CD8-positive, alpha-beta memory T cell (primary cell): Measurements from ENCODE around the gene IGF1. TPM values are rescaled to one million over a fixed set of nuclear protein-coding genes. Genes with fewer than 3 reads are reported as not detected.
A peak's percentile ranks its signal among the peaks of the same experiment; 100 is the strongest.

Experiments
- CTCF ChIA-PET: fragments of 350-600 bp; sonication (Branson Sonifier 250); formaldehyde crosslinking; loops from one replicate; lab custom pipeline; 2021; ENCODE audit warnings: antibody characterized with exemption; lab: Charles Lee
- POLR2A ChIA-PET: fragments of 350-600 bp; sonication (Branson Sonifier 250); formaldehyde crosslinking; loops from one replicate; lab custom pipeline; 2021; ENCODE audit warnings: antibody characterized with exemption; lab: Charles Lee
- DNase-seq, 5 donors: peaks; one replicate each; pipeline versions ENCODE4 v3.0.0 to v3.0.0-alpha.2; 2020 to 2022; ENCODE audit warnings: mixed read lengths in 1 of 5
- H3K27ac ChIP-seq: one replicate; pipeline ENCODE4 v1.7.0; 2013; ENCODE audit warnings: low read depth, mild to moderate bottlenecking, low read length, moderate library complexity
- H3K27me3 ChIP-seq: 2 replicates; pipeline ENCODE4 v1.7.0; 2013; ENCODE audit warnings: low read length, mild to moderate bottlenecking; ENCODE audit not compliant: insufficient read depth, poor library complexity, severe bottlenecking
- H3K36me3 ChIP-seq: 2 replicates; pipeline ENCODE4 v1.7.0; 2013; ENCODE audit warnings: mild to moderate bottlenecking, low read length, moderate library complexity; ENCODE audit not compliant: insufficient read depth
- H3K4me1 ChIP-seq: 2 replicates; pipeline ENCODE4 v1.7.0; 2013; ENCODE audit warnings: mild to moderate bottlenecking, low read length, moderate library complexity; ENCODE audit not compliant: insufficient read depth
- H3K4me3 ChIP-seq: 2 replicates; pipeline ENCODE4 v1.7.0; 2013; ENCODE audit warnings: mild to moderate bottlenecking, low read length
- H3K9me3 ChIP-seq: 2 replicates; pipeline ENCODE4 v1.7.0; 2013; ENCODE audit warnings: mild to moderate bottlenecking, low read length
- H3K27ac Mint-ChIP-seq, 8 donors: one replicate each; pipeline ENCODE4 v1.8.0; 2020 to 2021; ENCODE audit warnings: mixed read lengths in 8 of 8, mild to moderate bottlenecking in 6 of 8, inconsistent platforms in 3 of 8, moderate library complexity in 3 of 8
- H3K27me3 Mint-ChIP-seq, 2 donors: one replicate each; pipeline ENCODE4 v1.8.0; 2020 to 2021; ENCODE audit warnings: mixed read lengths in 2 of 2, mild to moderate bottlenecking in 1 of 2, moderate library complexity in 1 of 2
- H3K36me3 Mint-ChIP-seq, 3 donors: one replicate each; pipeline ENCODE4 v1.8.0; 2020 to 2021; ENCODE audit warnings: mixed read lengths in 3 of 3, inconsistent platforms in 1 of 3, mild to moderate bottlenecking in 1 of 3
- H3K4me1 Mint-ChIP-seq, 3 donors: one replicate each; pipeline ENCODE4 v1.8.0; 2020 to 2021; ENCODE audit warnings: mixed read lengths in 3 of 3, inconsistent platforms in 1 of 3, mild to moderate bottlenecking in 1 of 3
- H3K4me3 Mint-ChIP-seq, 7 donors: one replicate each; pipeline ENCODE4 v1.8.0; 2020 to 2021; ENCODE audit warnings: mixed read lengths in 7 of 7, mild to moderate bottlenecking in 6 of 7, moderate library complexity in 4 of 7, inconsistent platforms in 2 of 7
- H3K9me3 Mint-ChIP-seq, 5 donors: one replicate each; pipeline ENCODE4 v1.8.0; 2020 to 2022; ENCODE audit warnings: mixed read lengths in 5 of 5, mild to moderate bottlenecking in 3 of 5, moderate library complexity in 2 of 5, inconsistent platforms in 1 of 5
- polyA plus RNA-seq: library from polyadenylated mRNA; unstranded; fragments of 300-500 nt; fragmentation: Illumina TruSeq; gene quantifications from one replicate; pipeline ENCODE4 v1.2.3, GENCODE V29; 2021
- total RNA-seq, 2 experiments: library from RNA; stranded (reverse); gene quantifications; one replicate each; pipeline ENCODE4 v1.2.3, GENCODE V29; 2021

Gene IGF1
- total and polyA plus RNA-seq, 3 experiments from 2014 or later, result 0.28 to 1.4 TPM; not detected in 1

DNA sequence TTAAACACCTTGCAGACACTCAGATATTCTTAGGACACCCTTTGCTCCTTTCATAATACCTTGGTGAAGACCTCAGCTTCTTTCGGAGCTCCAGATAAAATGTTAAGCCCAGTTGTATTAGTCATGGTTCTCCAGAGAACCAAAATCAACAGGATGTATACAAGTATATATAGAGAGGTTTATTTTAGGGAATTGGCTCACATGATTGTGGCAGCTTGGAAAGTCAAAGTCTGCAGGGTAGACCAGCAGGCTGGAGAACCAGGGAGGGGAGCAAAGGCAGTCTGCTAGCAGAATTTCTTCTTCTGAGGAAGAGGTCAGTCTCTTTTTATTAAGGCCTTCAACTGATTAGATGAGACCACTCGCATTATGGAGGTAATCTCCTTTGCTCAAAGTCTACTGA is 6.9 kb upstream of the IGF1 start:
- peaks cover 0 to 3% (median 0%) of the 10 kb centered on the region in 5 donors for H3K9me3 Mint-ChIP-seq
- CTCF ChIA-PET, result interaction anchor here (1.1 kb wide), 1 partner anchor 9 kb away, joined by 3 read pairs; no protein-coding TSS in a partner anchor

DNA sequence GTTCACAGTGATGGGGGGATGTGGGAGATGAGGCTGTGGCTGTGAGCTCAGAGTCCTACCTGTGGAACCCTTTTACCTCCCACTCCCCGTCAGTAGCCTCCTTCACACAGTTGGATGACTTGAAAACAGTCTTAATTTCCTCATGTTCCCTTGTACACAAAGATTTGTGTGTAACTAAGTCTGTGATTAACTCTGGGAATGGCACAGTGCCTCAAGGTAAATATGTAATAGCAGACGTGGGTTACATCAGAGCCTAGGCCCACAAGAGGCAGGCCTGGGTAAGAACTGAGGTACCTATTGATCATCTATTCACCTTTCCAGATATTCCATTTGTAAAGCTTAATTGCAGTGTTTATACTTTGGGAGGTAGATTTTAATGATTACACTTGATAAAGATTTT is 5.8 kb upstream of the IGF1 start:
- POLR2A ChIA-PET, result no interaction called here

More for the DNA sequence above, 6.9 kb upstream of the IGF1 start:
- Histone ChIP-seq H3K27ac (no peak overlapping the region), H3K4me3 (no peak overlapping the region), H3K27me3 (no peaks in the 10 kb centered on the region), H3K36me3 (no peaks in the 10 kb centered on the region), H3K4me1 (no peaks in the 10 kb centered on the region), H3K9me3 (no peaks in the 10 kb centered on the region)
- POLR2A ChIA-PET, result no interaction called here
- DNase-seq, result no peak
- H3K27ac Mint-ChIP-seq, result no peak overlapping the region
- no peaks in the 10 kb centered on the region for H3K36me3 Mint-ChIP-seq
- no peak overlapping the region for H3K4me3 Mint-ChIP-seq
- peaks cover 0 to 2% of the 10 kb centered on the region in 2 donors for H3K27me3 Mint-ChIP-seq
- H3K4me1 Mint-ChIP-seq, result peaks cover 1 to 15% (median 13%) of the 10 kb centered on the region in 3 donors

DNA sequence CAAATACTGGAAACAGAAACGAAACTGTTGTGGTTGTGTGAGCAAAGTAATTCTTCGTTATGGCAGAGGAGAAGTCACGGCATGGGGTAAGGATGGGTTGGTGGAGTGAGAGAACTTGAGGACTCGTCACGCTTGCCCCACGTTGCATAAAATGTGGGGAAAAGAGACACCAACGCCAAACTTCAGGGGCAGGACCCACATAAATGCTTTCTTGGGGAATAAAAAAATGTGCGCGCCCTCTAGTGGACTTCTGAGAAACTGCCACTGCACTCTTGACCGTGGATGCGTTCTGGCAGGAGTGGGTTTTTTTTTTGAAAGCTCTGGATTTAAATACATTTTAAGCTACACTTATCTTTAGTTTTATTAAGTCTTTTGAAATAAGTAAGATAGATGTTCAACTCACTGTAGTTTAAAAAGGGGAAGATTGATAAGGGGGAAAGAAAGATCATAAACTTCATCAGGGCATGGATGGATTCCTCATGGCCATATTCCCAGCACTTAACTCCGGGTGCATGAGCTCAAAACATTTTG is 4.1 kb upstream of the IGF1 start:
- H3K27ac ChIP-seq, result no peak overlapping the region
- peak; percentile 4 to 55 (median 29) for DNase-seq
- no peaks in the 10 kb centered on the region for H3K36me3 ChIP-seq
- H3K9me3 Mint-ChIP-seq, result no peaks in the 10 kb centered on the region
- H3K27me3 ChIP-seq, result no peaks in the 10 kb centered on the region
- H3K4me1 ChIP-seq, result peaks cover 13% of the 10 kb centered on the region
- ChIA-PET POLR2A (no interaction called here), CTCF (interaction anchor here (0.7 to 1.8 kb wide), 18 partner anchors 9 to 572 kb away, joined by 3 to 7 read pairs (median 4); no protein-coding TSS in a partner anchor)
- H3K4me3 Mint-ChIP-seq, result peak overlapping the region in 6 of 7 donors; percentile 69 to 85 (median 77)
- no peaks in the 10 kb centered on the region for H3K27me3 Mint-ChIP-seq
- peak overlapping the region; percentile 27 for H3K4me3 ChIP-seq
- no peaks in the 10 kb centered on the region for H3K9me3 ChIP-seq
- peaks cover 1 to 15% (median 13%) of the 10 kb centered on the region in 3 donors for H3K4me1 Mint-ChIP-seq
- no peaks in the 10 kb centered on the region for H3K36me3 Mint-ChIP-seq
- peak overlapping the region in 1 of 8 donors; percentile 13 for H3K27ac Mint-ChIP-seq

More for the DNA sequence above, 5.8 kb upstream of the IGF1 start:
- Mint-ChIP-seq H3K27me3 (no peaks in the 10 kb centered on the region), H3K27ac (no peak overlapping the region), H3K4me3 (no peak overlapping the region), H3K4me1 (peaks cover 1 to 15% (median 13%) of the 10 kb centered on the region in 3 donors), H3K9me3 (no peaks in the 10 kb centered on the region), H3K36me3 (no peaks in the 10 kb centered on the region)
- no peaks in the 10 kb centered on the region for H3K27me3 ChIP-seq
- H3K9me3 ChIP-seq, result no peaks in the 10 kb centered on the region
- H3K27ac ChIP-seq, result no peak overlapping the region
- no peaks in the 10 kb centered on the region for H3K36me3 ChIP-seq
- CTCF ChIA-PET, result no interaction called here
- H3K4me1 ChIP-seq, result no peaks in the 10 kb centered on the region
- DNase-seq, result no peak
- no peak overlapping the region for H3K4me3 ChIP-seq

DNA sequence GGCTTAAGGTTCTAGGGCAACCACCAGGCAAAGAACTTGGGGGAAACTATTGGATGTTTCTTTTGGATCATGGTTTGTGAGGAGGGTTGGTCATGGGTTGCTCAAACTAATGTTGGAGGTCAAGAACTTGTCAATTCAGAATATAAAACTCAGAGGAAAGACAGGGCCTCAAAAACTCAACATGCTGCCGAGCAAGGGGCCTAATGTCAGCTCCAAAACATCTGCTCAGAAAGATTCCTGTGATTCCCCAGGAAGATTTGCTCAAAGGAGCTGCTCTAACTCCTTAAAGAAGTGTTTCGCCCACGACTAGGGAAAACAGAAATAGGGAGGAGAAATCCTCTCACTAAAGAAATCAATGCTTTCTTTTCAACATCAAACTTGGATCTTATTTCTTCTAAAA is 3.7 kb upstream of the IGF1 start:
- no peak for DNase-seq
- peaks cover 18% of the 10 kb centered on the region for H3K4me1 ChIP-seq
- Mint-ChIP-seq H3K9me3 (no peaks in the 10 kb centered on the region), H3K36me3 (no peaks in the 10 kb centered on the region), H3K4me3 (peak overlapping the region in 6 of 7 donors; percentile 69 to 85 (median 77)), H3K4me1 (peaks cover 1 to 15% (median 13%) of the 10 kb centered on the region in 3 donors), H3K27me3 (no peaks in the 10 kb centered on the region), H3K27ac (peak overlapping the region in 2 of 8 donors; percentile 13 to 25)
- no peaks in the 10 kb centered on the region for H3K27me3 ChIP-seq
- ChIA-PET POLR2A (no interaction called here), CTCF (interaction anchor here (1.1 to 1.8 kb wide), 8 partner anchors 9 to 548 kb away, joined by 3 to 5 read pairs (median 4); no protein-coding TSS in a partner anchor)
- no peaks in the 10 kb centered on the region for H3K36me3 ChIP-seq
- peak overlapping the region; percentile 27 for H3K4me3 ChIP-seq
- no peaks in the 10 kb centered on the region for H3K9me3 ChIP-seq
- no peak overlapping the region for H3K27ac ChIP-seq

DNA sequence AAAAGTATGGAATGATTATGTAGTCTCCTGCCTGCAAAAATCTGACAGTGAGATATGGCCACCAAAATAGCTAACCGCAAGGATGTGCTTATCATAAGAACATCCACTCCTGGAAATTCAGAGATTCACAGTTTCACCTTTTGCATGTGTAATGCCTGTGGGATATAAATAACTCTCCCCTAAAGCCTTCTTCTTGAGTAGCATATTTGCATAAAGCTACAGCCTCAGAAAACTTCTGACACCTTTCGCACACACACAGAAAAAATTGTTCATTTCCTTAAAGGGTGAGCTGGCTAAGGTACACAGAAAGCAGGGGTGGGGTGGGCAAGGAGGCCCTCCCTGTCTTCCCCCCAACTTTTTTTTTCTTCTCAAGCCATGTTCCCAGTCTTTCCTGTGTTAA is 3.1 kb upstream of the IGF1 start:
- H3K4me3 Mint-ChIP-seq, result no peak overlapping the region
- Histone ChIP-seq H3K4me3 (no peak overlapping the region), H3K4me1 (peaks cover 23% of the 10 kb centered on the region), H3K27me3 (no peaks in the 10 kb centered on the region), H3K36me3 (no peaks in the 10 kb centered on the region), H3K9me3 (no peaks in the 10 kb centered on the region), H3K27ac (no peak overlapping the region)
- ChIA-PET CTCF (interaction anchor here (1.4 to 1.8 kb wide), 5 partner anchors 9 to 541 kb away, joined by 3 to 5 read pairs (median 4); no protein-coding TSS in a partner anchor), POLR2A (no interaction called here)
- no peaks in the 10 kb centered on the region for H3K36me3 Mint-ChIP-seq
- no peak for DNase-seq
- H3K27ac Mint-ChIP-seq, result no peak overlapping the region
- H3K9me3 Mint-ChIP-seq, result no peaks in the 10 kb centered on the region
- H3K27me3 Mint-ChIP-seq, result no peaks in the 10 kb centered on the region
- peaks cover 1 to 15% (median 13%) of the 10 kb centered on the region in 3 donors for H3K4me1 Mint-ChIP-seq

DNA sequence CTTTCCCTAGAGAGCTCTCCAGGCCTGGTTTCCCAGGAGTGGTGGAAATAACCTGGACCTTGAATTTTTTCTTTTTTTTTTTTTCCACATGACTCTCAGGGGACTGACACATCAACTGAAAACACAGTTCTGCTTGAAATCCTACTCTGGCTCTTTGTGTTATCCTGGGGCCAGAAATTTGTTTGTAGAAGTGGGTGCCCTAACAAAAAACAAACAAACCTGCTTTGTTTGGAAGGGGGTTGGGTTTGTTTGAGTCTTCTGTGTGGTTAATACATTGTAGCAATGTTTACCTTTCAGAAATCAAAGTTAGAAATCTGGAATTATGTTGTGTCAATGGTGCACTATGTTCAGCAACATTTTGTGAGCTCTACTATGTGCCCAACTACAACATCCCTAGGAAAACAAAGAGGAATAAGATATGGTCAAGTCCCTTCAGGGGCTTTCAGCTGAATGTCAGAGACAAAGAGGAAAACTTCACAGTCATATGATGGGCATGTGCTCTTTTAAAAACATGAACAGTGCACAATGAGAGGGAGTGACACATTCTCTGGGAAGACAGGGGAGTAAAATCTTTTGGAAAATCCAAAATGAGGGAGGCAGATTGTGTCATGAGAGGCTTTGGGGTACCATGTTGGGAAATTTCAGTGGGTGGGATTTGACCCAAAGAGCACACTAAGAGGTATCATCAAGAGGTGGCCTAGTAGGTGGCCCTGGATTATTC is 1.5 kb upstream of the IGF1 start:
- H3K9me3 Mint-ChIP-seq, result no peaks in the 10 kb centered on the region
- Histone ChIP-seq H3K36me3 (no peaks in the 10 kb centered on the region), H3K4me1 (peaks cover 25% of the 10 kb centered on the region), H3K4me3 (no peak overlapping the region), H3K9me3 (no peaks in the 10 kb centered on the region), H3K27me3 (no peaks in the 10 kb centered on the region), H3K27ac (no peak overlapping the region)
- no peak overlapping the region for H3K27ac Mint-ChIP-seq
- no peaks in the 10 kb centered on the region for H3K36me3 Mint-ChIP-seq
- peaks cover 4 to 15% (median 13%) of the 10 kb centered on the region in 3 donors for H3K4me1 Mint-ChIP-seq
- CTCF ChIA-PET, result interaction anchor here (1.0 to 1.4 kb wide), 2 partner anchors 540 to 542 kb away, joined by 3 to 4 read pairs; no protein-coding TSS in a partner anchor
- POLR2A ChIA-PET, result no interaction called here
- H3K27me3 Mint-ChIP-seq, result peaks cover 0 to under 1% of the 10 kb centered on the region in 2 donors
- H3K4me3 Mint-ChIP-seq, result peak overlapping the region in 1 of 7 donors; percentile 4
- DNase-seq, result no peak

DNA sequence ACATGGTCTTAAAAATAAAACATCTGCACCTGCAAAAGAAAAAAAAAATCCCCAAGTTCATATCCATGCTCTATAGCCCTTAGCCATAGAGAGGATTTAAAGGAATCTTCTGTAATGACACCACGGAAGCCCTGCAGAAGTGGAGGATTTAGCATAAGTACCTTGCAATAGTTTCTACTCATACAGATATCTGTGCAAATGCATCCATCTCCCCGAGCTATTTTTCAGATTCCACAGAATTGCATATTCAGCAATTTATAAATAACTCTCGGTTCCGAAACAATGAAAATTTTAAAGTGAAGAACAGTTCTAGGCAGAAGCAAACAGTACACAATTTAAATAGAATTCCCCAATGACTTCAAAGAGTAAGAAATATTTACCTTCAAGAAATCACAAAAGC is 424 bp downstream of the IGF1 start:
- CTCF ChIA-PET, result no interaction called here
- H3K36me3 ChIP-seq, result no peaks in the 10 kb centered on the region
- H3K36me3 Mint-ChIP-seq, result no peaks in the 10 kb centered on the region
- H3K4me1 Mint-ChIP-seq, result peaks cover 4 to 15% (median 13%) of the 10 kb centered on the region in 3 donors
- H3K27me3 ChIP-seq, result no peaks in the 10 kb centered on the region
- POLR2A ChIA-PET, result no interaction called here
- no peaks in the 10 kb centered on the region for H3K9me3 Mint-ChIP-seq
- no peak for DNase-seq
- peaks cover 25% of the 10 kb centered on the region for H3K4me1 ChIP-seq
- peaks cover 2 to 6% of the 10 kb centered on the region in 2 donors for H3K27me3 Mint-ChIP-seq
- no peak overlapping the region for H3K27ac ChIP-seq
- no peaks in the 10 kb centered on the region for H3K9me3 ChIP-seq
- H3K4me3 ChIP-seq, result no peak overlapping the region
- no peak overlapping the region for H3K4me3 Mint-ChIP-seq
- no peak overlapping the region for H3K27ac Mint-ChIP-seq
